Keratinocyte (primary cell): Measurements from ENCODE around the gene FAM186B. TPM values are rescaled to one million over a fixed set of nuclear protein-coding genes. Genes with fewer than 3 reads are reported as not detected.

Experiments
- DNase-seq: peaks from one replicate; pipeline ENCODE4 v3.0.0-alpha.2; 2011; ENCODE audit warnings: low read depth, missing footprints, low spot score
- FAIRE-seq: peaks from 2 replicates; lab custom pipeline; 2011; peaks lifted over from hg19 to GRCh38; lab: Jason Lieb, UNC
- H2AFZ ChIP-seq: 2 replicates; pipeline ENCODE4 v1.6.0; 2012; ENCODE audit warnings: low read length, control low read depth, inconsistent platforms; ENCODE audit not compliant: control insufficient read depth
- H3K27ac ChIP-seq: 2 replicates; pipeline ENCODE4 v1.5.1; 2011; ENCODE audit warnings: low read length; ENCODE audit not compliant: control insufficient read depth, insufficient read depth
- H3K27me3 ChIP-seq: 3 replicates; pipeline ENCODE4 v1.6.0; 2011; ENCODE audit warnings: low read length; ENCODE audit not compliant: control insufficient read depth, insufficient read depth; ENCODE audit errors: extremely low read depth
- H3K36me3 ChIP-seq, 2 experiments: 2 replicates in 1 of 2; 3 replicates in 1 of 2; pipeline ENCODE4 v1.5.1; 2011; ENCODE audit warnings: low read length in 2 of 2, mild to moderate bottlenecking in 1 of 2; ENCODE audit not compliant: control insufficient read depth in 2 of 2, insufficient read depth in 2 of 2; ENCODE audit errors: extremely low read depth in 1 of 2
- H3K4me1 ChIP-seq: 3 replicates; pipeline ENCODE4 v1.5.1; 2011; ENCODE audit warnings: low read length; ENCODE audit not compliant: control insufficient read depth, insufficient read depth; ENCODE audit errors: extremely low read depth
- H3K4me2 ChIP-seq: 3 replicates; pipeline ENCODE4 v1.6.0; 2011; ENCODE audit warnings: low read depth, low read length; ENCODE audit not compliant: control insufficient read depth, insufficient read depth; ENCODE audit errors: extremely low read depth
- H3K4me3 ChIP-seq, 3 experiments: fragments of 200-600 bp in 1 of 3; sonication (generic) in 1 of 3; 2 replicates in 2 of 3; 3 replicates in 1 of 3; pipeline ENCODE4 v1.5.1; 2011 to 2016; ENCODE audit warnings: low read length in 3 of 3, mild to moderate bottlenecking in 3 of 3, control low read depth in 2 of 3, inconsistent platforms in 1 of 3, low read depth in 1 of 3, mixed read lengths in 1 of 3, mixed run types in 1 of 3, moderate library complexity in 1 of 3; ENCODE audit not compliant: control insufficient read depth in 2 of 3, insufficient read depth in 2 of 3; ENCODE audit errors: extremely low read depth in 1 of 3
- H3K79me2 ChIP-seq: 2 replicates; pipeline ENCODE4 v1.6.0; 2012; ENCODE audit warnings: low read length; ENCODE audit not compliant: control insufficient read depth, insufficient read depth
- H3K9ac ChIP-seq: 3 replicates; pipeline ENCODE4 v1.6.0; 2011; ENCODE audit warnings: low read length; ENCODE audit not compliant: control insufficient read depth, insufficient read depth; ENCODE audit errors: extremely low read depth
- H3K9me1 ChIP-seq: 3 replicates; pipeline ENCODE4 v1.6.0; 2011; ENCODE audit warnings: low read length; ENCODE audit not compliant: control insufficient read depth, insufficient read depth; ENCODE audit errors: extremely low read depth
- H3K9me3 ChIP-seq: 2 replicates; pipeline ENCODE4 v1.5.1; 2012; ENCODE audit warnings: low read depth, low read length; ENCODE audit not compliant: control insufficient read depth
- H4K20me1 ChIP-seq: 3 replicates; pipeline ENCODE4 v1.6.0; 2011; ENCODE audit warnings: low read length; ENCODE audit not compliant: control insufficient read depth, insufficient read depth; ENCODE audit errors: extremely low read depth
- EZH2 ChIP-seq: IDR thresholded peaks from one replicate; pipeline ENCODE4 v1.6.1; 2012; ENCODE audit warnings: inconsistent platforms, mild to moderate bottlenecking, low read length, moderate library complexity
- dilution Hi-C: fragments of 300-500 bp; cut with MboI; formaldehyde crosslinking; loops from one replicate; pipeline ENCODE4 v1.7.0; 2020; ENCODE audit warnings: low sequenced_read_pairs; ENCODE audit not compliant: extremely low pct_ligation_motif_present
- polyA plus RNA-seq, 5 experiments: library from polyadenylated mRNA; depleted of rRNA in 3 of 5; stranded (reverse) in 3 of 5; stranded (forward) in 1 of 5; unstranded in 1 of 5; fragments of >200 nt; gene quantifications; 1 replicate in 1 of 5; 2 replicates in 3 of 5; 3 replicates in 1 of 5; pipeline versions ENCODE4 v1.2.1 to v1.2.3, GENCODE V29; 2011 to 2012; ENCODE audit warnings: missing spikeins in 2 of 5, low read depth in 1 of 5, low replicate concordance in 1 of 5
- TF ChIP-seq, protein P1 (sequence below), 3 experiments: IDR thresholded peaks in 1 of 3; conservative IDR thresholded peaks in 1 of 3; optimal IDR thresholded peaks in 1 of 3; 2 replicates in 2 of 3; 3 replicates in 1 of 3; pipeline versions ENCODE3 to v1.5.1; 2011; ENCODE audit warnings: low read length in 3 of 3, mild to moderate bottlenecking in 3 of 3, moderate library complexity in 2 of 3, control low read depth in 1 of 3, inconsistent platforms in 1 of 3; ENCODE audit not compliant: insufficient read depth in 2 of 3; ENCODE audit errors: extremely low read depth in 1 of 3

The FAM186B gene
- polyA plus RNA-seq, 1 donor (not counting 4 experiments of a cell fraction or from before 2014, with no cell fraction given) = 0.13 TPM

DNA sequence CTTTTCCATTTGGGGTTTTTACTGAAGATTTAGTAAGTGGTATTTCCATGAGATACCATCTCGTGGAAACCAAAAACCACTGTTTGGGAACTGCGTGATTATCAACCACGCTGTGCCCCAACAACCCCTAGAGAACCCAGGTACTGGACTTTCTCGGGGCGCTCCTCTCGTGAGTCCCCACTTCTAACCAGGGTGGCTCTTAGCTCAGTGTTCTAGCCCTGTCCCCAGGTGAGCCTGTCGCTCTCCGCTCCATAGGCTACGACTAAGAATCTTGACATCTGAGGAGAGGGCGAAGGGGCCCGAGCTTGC is 38.2 kb downstream of the FAM186B start:
- Histone ChIP-seq H3K9me1 (no peaks in the 10 kb centered on the region), H3K9me3 (no peaks in the 10 kb centered on the region), H3K4me3 (peak overlapping the region; percentile 87 to 100 (median 95)), H3K27me3 (no peaks in the 10 kb centered on the region), H3K36me3 (peaks cover 11 to 22% of the 10 kb centered on the region in 2 experiments), H3K9ac (peak overlapping the region; percentile 98), H3K4me1 (peaks cover 10% of the 10 kb centered on the region), H2AFZ (peak overlapping the region; percentile 99), H3K79me2 (peaks cover 32% of the 10 kb centered on the region), H4K20me1 (no peaks in the 10 kb centered on the region), H3K27ac (peak overlapping the region; percentile 97), H3K4me2 (peak overlapping the region; percentile 99)
- DNase-seq (no peak), FAIRE-seq (no peak)
- dilution Hi-C loops = no loop called here
- TF ChIP-seq, protein P1, sequence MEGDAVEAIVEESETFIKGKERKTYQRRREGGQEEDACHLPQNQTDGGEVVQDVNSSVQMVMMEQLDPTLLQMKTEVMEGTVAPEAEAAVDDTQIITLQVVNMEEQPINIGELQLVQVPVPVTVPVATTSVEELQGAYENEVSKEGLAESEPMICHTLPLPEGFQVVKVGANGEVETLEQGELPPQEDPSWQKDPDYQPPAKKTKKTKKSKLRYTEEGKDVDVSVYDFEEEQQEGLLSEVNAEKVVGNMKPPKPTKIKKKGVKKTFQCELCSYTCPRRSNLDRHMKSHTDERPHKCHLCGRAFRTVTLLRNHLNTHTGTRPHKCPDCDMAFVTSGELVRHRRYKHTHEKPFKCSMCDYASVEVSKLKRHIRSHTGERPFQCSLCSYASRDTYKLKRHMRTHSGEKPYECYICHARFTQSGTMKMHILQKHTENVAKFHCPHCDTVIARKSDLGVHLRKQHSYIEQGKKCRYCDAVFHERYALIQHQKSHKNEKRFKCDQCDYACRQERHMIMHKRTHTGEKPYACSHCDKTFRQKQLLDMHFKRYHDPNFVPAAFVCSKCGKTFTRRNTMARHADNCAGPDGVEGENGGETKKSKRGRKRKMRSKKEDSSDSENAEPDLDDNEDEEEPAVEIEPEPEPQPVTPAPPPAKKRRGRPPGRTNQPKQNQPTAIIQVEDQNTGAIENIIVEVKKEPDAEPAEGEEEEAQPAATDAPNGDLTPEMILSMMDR (optimal IDR thresholded peaks at IDR 0.05 in 1 of 3, IDR thresholded peaks at IDR 0.05 in 1 of 3, conservative IDR thresholded peaks at IDR 0.05 in 1 of 3; ENCODE audit: extremely low read depth in 1 of 3, insufficient read depth in 2 of 3, low read length in 3 of 3) = no peak
- no peak for TF ChIP-seq EZH2

GRCh38 chr12:49566361-49566760 is 39.1 kb downstream of the FAM186B start:
- Histone ChIP-seq H3K27ac (no peak overlapping the region), H3K36me3 (peaks cover 17 to 26% of the 10 kb centered on the region in 2 experiments), H3K79me2 (peaks cover 32% of the 10 kb centered on the region), H3K9ac (no peak overlapping the region), H4K20me1 (no peaks in the 10 kb centered on the region), H3K27me3 (no peaks in the 10 kb centered on the region), H3K4me2 (peak overlapping the region; percentile 99), H3K4me1 (peaks cover 10% of the 10 kb centered on the region), H3K4me3 (no peak overlapping the region), H2AFZ (no peak overlapping the region), H3K9me1 (no peaks in the 10 kb centered on the region), H3K9me3 (no peaks in the 10 kb centered on the region)
- FAIRE-seq (no peak), DNase-seq (no peak)
- dilution Hi-C loops = no loop called here
- TF ChIP-seq, protein P1 (optimal IDR thresholded peaks at IDR 0.05 in 1 of 3, IDR thresholded peaks at IDR 0.05 in 1 of 3, conservative IDR thresholded peaks at IDR 0.05 in 1 of 3; ENCODE audit: extremely low read depth in 1 of 3, insufficient read depth in 2 of 3, low read length in 3 of 3) = no peak
- no peak for TF ChIP-seq EZH2
